IMR-90 (cell line): ENCODE measurements around the gene ARHGAP24.

Source experiments
- FOS ChIP-seq: fragments of 150-350 bp; IDR thresholded peaks from 2 replicates; pipeline ENCODE4 v1.6.1; 2016; ENCODE audit warnings: low read depth, low read length
- MAFK ChIP-seq: IDR thresholded peaks from 2 replicates; pipeline ENCODE4 v1.6.1; 2012; ENCODE audit warnings: low read depth, low read length, improper control_type of control experiment
- MXI1 ChIP-seq: IDR thresholded peaks from 2 replicates; pipeline ENCODE4 v1.6.1; 2012; ENCODE audit warnings: low read depth, mild to moderate bottlenecking, low read length, moderate library complexity, borderline replicate concordance
- POLR2A ChIP-seq: IDR thresholded peaks from 2 replicates; pipeline ENCODE4 v1.6.1; 2012; ENCODE audit warnings: mild to moderate bottlenecking, low read depth, low read length
- SMC3 ChIP-seq: fragments of 150-350 bp; IDR thresholded peaks from 2 replicates; pipeline ENCODE4 v1.6.1; 2016; ENCODE audit warnings: low read depth, mild to moderate bottlenecking, antibody characterized with exemption, low read length, moderate library complexity
- TF ChIP-seq, protein P1 (sequence below): conservative IDR thresholded peaks from 2 replicates; pipeline ENCODE4 v1.5.1; 2012; ENCODE audit warnings: mild to moderate bottlenecking, low read depth, low read length, improper control_type of control experiment

DNA sequence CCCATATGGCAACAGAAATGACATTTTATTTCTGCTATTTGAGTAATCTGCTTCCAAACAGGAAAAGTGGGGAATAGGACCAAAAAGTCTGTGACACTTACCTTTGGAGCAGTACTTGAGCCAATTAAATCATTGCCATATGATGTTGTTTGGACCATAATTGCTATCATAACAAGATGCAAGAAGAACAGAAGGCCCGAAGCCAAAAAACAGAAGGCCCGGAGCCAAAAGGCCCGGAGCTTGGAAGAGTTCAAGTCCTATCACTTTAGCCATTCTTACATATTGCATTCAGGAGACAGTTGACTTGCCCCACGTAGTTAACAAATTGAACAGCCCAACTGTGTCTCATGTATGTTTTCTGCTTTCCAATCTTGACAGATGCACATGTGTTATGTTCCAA lies 285.6 kb downstream of the ARHGAP24 start:
- no peak for TF ChIP-seq MAFK
- TF ChIP-seq, protein P1, sequence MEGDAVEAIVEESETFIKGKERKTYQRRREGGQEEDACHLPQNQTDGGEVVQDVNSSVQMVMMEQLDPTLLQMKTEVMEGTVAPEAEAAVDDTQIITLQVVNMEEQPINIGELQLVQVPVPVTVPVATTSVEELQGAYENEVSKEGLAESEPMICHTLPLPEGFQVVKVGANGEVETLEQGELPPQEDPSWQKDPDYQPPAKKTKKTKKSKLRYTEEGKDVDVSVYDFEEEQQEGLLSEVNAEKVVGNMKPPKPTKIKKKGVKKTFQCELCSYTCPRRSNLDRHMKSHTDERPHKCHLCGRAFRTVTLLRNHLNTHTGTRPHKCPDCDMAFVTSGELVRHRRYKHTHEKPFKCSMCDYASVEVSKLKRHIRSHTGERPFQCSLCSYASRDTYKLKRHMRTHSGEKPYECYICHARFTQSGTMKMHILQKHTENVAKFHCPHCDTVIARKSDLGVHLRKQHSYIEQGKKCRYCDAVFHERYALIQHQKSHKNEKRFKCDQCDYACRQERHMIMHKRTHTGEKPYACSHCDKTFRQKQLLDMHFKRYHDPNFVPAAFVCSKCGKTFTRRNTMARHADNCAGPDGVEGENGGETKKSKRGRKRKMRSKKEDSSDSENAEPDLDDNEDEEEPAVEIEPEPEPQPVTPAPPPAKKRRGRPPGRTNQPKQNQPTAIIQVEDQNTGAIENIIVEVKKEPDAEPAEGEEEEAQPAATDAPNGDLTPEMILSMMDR, result no peak
- TF ChIP-seq SMC3, result no peak
- no peak for TF ChIP-seq FOS
- TF ChIP-seq MXI1, result no peak
- no peak for TF ChIP-seq POLR2A
